ENCODE data around the gene PPP1R14D.

DNA sequence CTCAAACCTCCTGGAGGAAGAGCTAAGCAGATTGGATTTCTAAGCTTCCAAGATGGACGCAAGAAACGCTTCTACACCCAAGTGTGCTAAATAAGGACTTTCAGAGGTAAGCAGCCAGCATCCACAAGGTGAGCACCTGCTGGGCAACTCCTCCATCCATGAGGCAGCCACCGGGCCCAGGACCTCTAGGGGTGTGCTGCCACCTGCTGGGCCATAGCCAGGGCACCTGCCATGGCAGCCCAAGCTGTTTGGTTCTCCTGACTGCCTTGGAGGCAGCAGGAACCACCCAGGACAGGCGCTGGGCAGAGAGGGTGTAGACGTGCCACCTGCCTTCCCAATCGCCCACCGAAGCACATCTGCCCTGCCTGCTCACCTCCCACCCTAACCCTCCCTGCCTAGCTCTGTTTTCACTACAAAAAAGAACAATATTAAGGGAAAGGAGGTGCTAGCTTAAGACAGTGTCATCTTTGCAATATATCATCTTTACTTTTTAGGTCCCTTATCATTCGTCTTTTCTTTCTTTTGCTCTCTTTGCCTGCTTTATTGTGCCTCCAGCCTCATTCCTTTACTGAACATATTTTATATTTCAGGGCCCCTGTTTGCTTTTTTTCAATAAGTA is 45.8 kb downstream of the PPP1R14D start:
- TF ChIP-seq, protein P1, sequence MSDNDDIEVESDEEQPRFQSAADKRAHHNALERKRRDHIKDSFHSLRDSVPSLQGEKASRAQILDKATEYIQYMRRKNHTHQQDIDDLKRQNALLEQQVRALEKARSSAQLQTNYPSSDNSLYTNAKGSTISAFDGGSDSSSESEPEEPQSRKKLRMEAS (IDR thresholded peaks at IDR 0.05): peak; percentile 64
- TF ChIP-seq TEAD4 (IDR thresholded peaks at IDR 0.05) (no peak), CREB1 (IDR thresholded peaks at IDR 0.05; ENCODE audit: low read depth) (no peak), TAF1 (IDR thresholded peaks at IDR 0.05; ENCODE audit: low read depth) (no peak), RAD21 (IDR thresholded peaks at IDR 0.05; ENCODE audit: low read depth) (peak; percentile 98), REST (IDR thresholded peaks at IDR 0.05; ENCODE audit: low read depth) (no peak), TCF12 (IDR thresholded peaks at IDR 0.05; ENCODE audit: low read depth) (peak; percentile 42; the same call in 1 of the 2 replicates), NFIC (IDR thresholded peaks at IDR 0.05) (0 out of 2 replicates have a peak, but pooled peaks have one; percentile 30), USF1 (IDR thresholded peaks at IDR 0.05) (no peak), ZBTB7A (IDR thresholded peaks at IDR 0.05; ENCODE audit: low read depth) (no peak), EGR1 (IDR thresholded peaks at IDR 0.05) (no peak)

Measured in Ishikawa (cell line).